Stimulated activated CD4-positive, alpha-beta T cell treated with anti-CD3 and anti-CD28 coated beads, Interleukin-1b, Interleukin-23, amount 100 ng/mL, for 24 hours (primary cell): ENCODE measurements around the gene UBXN7.
A peak's percentile ranks its signal among the peaks of the same experiment; 100 is the strongest.
"Not testable (repeated sequence)": the region's sequence is repeated elsewhere in the genome, so short reads cannot be mapped to it uniquely, and the experiment has no call there.

Source experiments
- DNase-seq, 4 experiments: peaks; one replicate each; pipeline ENCODE4 v3.0.0-alpha.2; 2020; ENCODE audit warnings: low read depth in 4 of 4, low spot score in 1 of 4

UBXN7 gene

GRCh38 chr3:196317687-196318467 is 114.3 kb downstream of the UBXN7 start, which contains the start of gene DYNLT2B:
Gene DYNLT2B (minus strand): TSS chr3:196318240. CDS start chr3:196318152, 88 bp downstream.
- DNase-seq: peak; percentile 65 to 82 (median 71)

- not testable (repeated sequence) for DNase-seq
Measured at GRCh38 chr3:196316799-196317686, 115.2 kb downstream of the UBXN7 start.

- DNase-seq: no peak
Measured at GRCh38 chr3:196315821-196316220, 116.4 kb downstream of the UBXN7 start.

- DNase-seq: no peak
Measured at GRCh38 chr3:196314597-196314996, 117.6 kb downstream of the UBXN7 start.

GRCh38 chr3:196314086-196314485 is 118.1 kb downstream of the UBXN7 start:
- not testable (repeated sequence) for DNase-seq

- not testable (repeated sequence) for DNase-seq
Measured at GRCh38 chr3:196302960-196303359, 129.3 kb downstream of the UBXN7 start.

GRCh38 chr3:196302551-196302950 is 129.7 kb downstream of the UBXN7 start:
- not testable (repeated sequence) for DNase-seq

GRCh38 chr3:196298521-196298920 is 133.7 kb downstream of the UBXN7 start:
- no peak for DNase-seq
